Neural cell (in vitro differentiated cells): ENCODE measurements around the gene INTU. TPM values are rescaled to one million over a fixed set of nuclear protein-coding genes. Genes with fewer than 3 reads are reported as not detected.

ENCODE experiments used
- H2AFZ ChIP-seq: fragments of 200-600, 300-800 bp; sonication (generic), shearing (Covaris generic); 2 replicates; pipeline ENCODE4 v1.6.0; 2014; ENCODE audit warnings: low read depth, mild to moderate bottlenecking, antibody characterized with exemption, low read length, moderate library complexity
- H3F3A ChIP-seq: fragments of 200-600 bp; shearing (Covaris generic); 2 replicates; pipeline ENCODE4 v1.6.1; 2016; ENCODE audit warnings: mild to moderate bottlenecking, moderate library complexity, mixed read lengths, antibody characterized with exemption, low read length; ENCODE audit not compliant: insufficient read depth, poor library complexity, severe bottlenecking
- H3K27ac ChIP-seq: fragments of 200-600, 300-800 bp; sonication (generic), shearing (Covaris generic); 2 replicates; pipeline ENCODE4 v1.5.1; 2014; ENCODE audit warnings: mild to moderate bottlenecking, low read length, moderate library complexity
- H3K27me3 ChIP-seq: fragments of 300-800, 200-600 bp; sonication (generic), shearing (Covaris generic); 2 replicates; pipeline ENCODE4 v1.6.0; 2014; ENCODE audit warnings: mild to moderate bottlenecking, low read depth, low read length, moderate library complexity; ENCODE audit not compliant: insufficient read depth
- H3K36me3 ChIP-seq: fragments of 300-800, 200-600 bp; sonication (generic), shearing (Covaris generic); 2 replicates; pipeline ENCODE4 v1.5.1; 2014; ENCODE audit warnings: mild to moderate bottlenecking, antibody characterized with exemption, low read length, moderate library complexity; ENCODE audit not compliant: insufficient read depth
- H3K4me2 ChIP-seq: fragments of 300-800, 200-600 bp; sonication (generic), shearing (Covaris generic); 2 replicates; pipeline ENCODE4 v1.6.0; 2014; ENCODE audit warnings: mild to moderate bottlenecking, low read length
- H3K4me3 ChIP-seq: fragments of 300-800, 200-600 bp; sonication (generic), shearing (Covaris generic); 2 replicates; pipeline ENCODE4 v1.5.1; 2014; ENCODE audit warnings: mild to moderate bottlenecking, low read length, moderate library complexity
- H3K79me2 ChIP-seq: fragments of 200-600 bp; shearing (Covaris generic); replicated peaks from 2 replicates; pipeline ENCODE4 v1.6.0; 2014; ENCODE audit warnings: mild to moderate bottlenecking, low read length, moderate library complexity; ENCODE audit not compliant: insufficient read depth
- H3K9ac ChIP-seq: fragments of 300-800, 200-600 bp; sonication (generic), shearing (Covaris generic); 2 replicates; pipeline ENCODE4 v1.6.1; 2016; ENCODE audit warnings: mild to moderate bottlenecking, low read length, mixed read lengths
- H3K9me2 ChIP-seq: fragments of 200-600 bp; shearing (Covaris generic); 2 replicates; pipeline ENCODE4 v1.6.1; 2016; ENCODE audit warnings: mild to moderate bottlenecking, low read length, mixed read lengths; ENCODE audit not compliant: insufficient read depth
- H3K9me3 ChIP-seq: fragments of 200-600, 300-800 bp; sonication (generic), shearing (Covaris generic); 2 replicates; pipeline ENCODE4 v1.6.1; 2016; ENCODE audit warnings: mild to moderate bottlenecking, mixed run types, low read length, moderate library complexity, mixed read lengths
- H4K20me1 ChIP-seq: fragments of 200-600 bp; shearing (Covaris generic); 2 replicates; pipeline ENCODE4 v1.6.1; 2016; ENCODE audit warnings: mild to moderate bottlenecking, mixed run types; ENCODE audit not compliant: insufficient read depth
- EP300 ChIP-seq: fragments of 450-650 bp; conservative IDR thresholded peaks from 2 replicates; pipeline ENCODE4 v1.6.1; 2014; ENCODE audit warnings: antibody characterized with exemption, mild to moderate bottlenecking, moderate library complexity; ENCODE audit not compliant: poor library complexity, severe bottlenecking
- EZH2 ChIP-seq: fragments of 200-600, 300-800 bp; shearing (Covaris generic), sonication (generic); IDR thresholded peaks from 2 replicates; pipeline ENCODE4 v1.6.1; 2014; ENCODE audit warnings: antibody characterized with exemption, low read length, borderline replicate concordance, mild to moderate bottlenecking; ENCODE audit not compliant: insufficient read depth, poor library complexity, severe bottlenecking
- MXI1 ChIP-seq: fragments of 450-650 bp; conservative IDR thresholded peaks from 2 replicates; pipeline ENCODE4 v1.6.1; 2014; ENCODE audit warnings: antibody characterized with exemption, mild to moderate bottlenecking; ENCODE audit not compliant: poor library complexity, severe bottlenecking
- POLR2AphosphoS5 ChIP-seq: IDR thresholded peaks from 2 replicates; pipeline ENCODE4 v1.6.1; 2012
- RAD21 ChIP-seq: fragments of 450-650 bp; conservative IDR thresholded peaks from 2 replicates; pipeline ENCODE4 v1.6.1; 2014; ENCODE audit warnings: antibody characterized with exemption, mild to moderate bottlenecking, moderate library complexity
- SMC3 ChIP-seq: fragments of 450-650 bp; conservative IDR thresholded peaks from 2 replicates; pipeline ENCODE4 v1.6.1; 2014; ENCODE audit warnings: antibody characterized with exemption, mild to moderate bottlenecking, moderate library complexity; ENCODE audit not compliant: poor library complexity
- TAF1 ChIP-seq: IDR thresholded peaks from 2 replicates; pipeline ENCODE4 v1.6.1; 2012; ENCODE audit warnings: low read depth
- polyA plus RNA-seq: library from polyadenylated mRNA; depleted of rRNA; stranded (reverse); fragments of >200 nt; gene quantifications from 2 replicates; pipeline ENCODE4 v1.2.3, GENCODE V29; 2014
- TF ChIP-seq, protein P1 (sequence below): fragments of 450-650 bp; IDR thresholded peaks from 2 replicates; pipeline ENCODE4 v1.5.1; 2014; ENCODE audit warnings: antibody characterized with exemption, mild to moderate bottlenecking, moderate library complexity; ENCODE audit not compliant: poor library complexity, severe bottlenecking
- TF ChIP-seq, protein P2 (sequence below): IDR thresholded peaks from 2 replicates; pipeline ENCODE4 v1.6.1; 2012; ENCODE audit warnings: borderline replicate concordance

Gene INTU
- polyA plus RNA-seq, 1 donor from 2014 or later: 15.7 TPM

DNA sequence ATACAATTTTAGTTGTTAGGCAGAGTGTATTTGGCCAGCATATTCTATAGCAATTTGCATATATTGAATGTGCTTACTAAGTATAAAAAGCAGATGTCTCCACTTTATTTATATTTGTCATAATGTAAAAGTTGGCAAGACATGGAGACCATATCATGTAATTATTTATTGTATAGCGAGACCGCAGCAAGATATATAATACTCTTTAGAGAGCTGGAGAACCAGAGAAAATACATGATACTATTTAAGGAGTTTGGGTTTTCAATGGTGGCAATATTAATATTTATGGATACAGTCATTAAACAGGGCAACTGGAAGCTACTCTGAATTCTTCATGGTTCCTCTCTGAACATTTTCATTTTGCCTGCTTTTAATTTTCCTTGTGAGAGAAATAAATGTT lies 35.0 kb downstream of the INTU start:
- Histone ChIP-seq H3K79me2 (peaks cover 9% of the 10 kb centered on the region), H3K27me3 (no peaks in the 10 kb centered on the region), H3K4me3 (no peak overlapping the region), H2AFZ (no peak overlapping the region), H3K9me3 (no peaks in the 10 kb centered on the region), H4K20me1 (no peaks in the 10 kb centered on the region), H3K9ac (no peak overlapping the region), H3F3A (peaks cover 8% of the 10 kb centered on the region), H3K4me2 (no peak overlapping the region), H3K36me3 (peaks cover 5% of the 10 kb centered on the region), H3K27ac (no peak overlapping the region), H3K9me2 (no peaks in the 10 kb centered on the region)
- TF ChIP-seq EP300 (no peak), RAD21 (no peak), SMC3 (no peak), MXI1 (no peak), TAF1 (no peak), EZH2 (no peak), POLR2AphosphoS5 (no peak)
- TF ChIP-seq, protein P1, sequence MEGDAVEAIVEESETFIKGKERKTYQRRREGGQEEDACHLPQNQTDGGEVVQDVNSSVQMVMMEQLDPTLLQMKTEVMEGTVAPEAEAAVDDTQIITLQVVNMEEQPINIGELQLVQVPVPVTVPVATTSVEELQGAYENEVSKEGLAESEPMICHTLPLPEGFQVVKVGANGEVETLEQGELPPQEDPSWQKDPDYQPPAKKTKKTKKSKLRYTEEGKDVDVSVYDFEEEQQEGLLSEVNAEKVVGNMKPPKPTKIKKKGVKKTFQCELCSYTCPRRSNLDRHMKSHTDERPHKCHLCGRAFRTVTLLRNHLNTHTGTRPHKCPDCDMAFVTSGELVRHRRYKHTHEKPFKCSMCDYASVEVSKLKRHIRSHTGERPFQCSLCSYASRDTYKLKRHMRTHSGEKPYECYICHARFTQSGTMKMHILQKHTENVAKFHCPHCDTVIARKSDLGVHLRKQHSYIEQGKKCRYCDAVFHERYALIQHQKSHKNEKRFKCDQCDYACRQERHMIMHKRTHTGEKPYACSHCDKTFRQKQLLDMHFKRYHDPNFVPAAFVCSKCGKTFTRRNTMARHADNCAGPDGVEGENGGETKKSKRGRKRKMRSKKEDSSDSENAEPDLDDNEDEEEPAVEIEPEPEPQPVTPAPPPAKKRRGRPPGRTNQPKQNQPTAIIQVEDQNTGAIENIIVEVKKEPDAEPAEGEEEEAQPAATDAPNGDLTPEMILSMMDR: no peak
- TF ChIP-seq, protein P2, sequence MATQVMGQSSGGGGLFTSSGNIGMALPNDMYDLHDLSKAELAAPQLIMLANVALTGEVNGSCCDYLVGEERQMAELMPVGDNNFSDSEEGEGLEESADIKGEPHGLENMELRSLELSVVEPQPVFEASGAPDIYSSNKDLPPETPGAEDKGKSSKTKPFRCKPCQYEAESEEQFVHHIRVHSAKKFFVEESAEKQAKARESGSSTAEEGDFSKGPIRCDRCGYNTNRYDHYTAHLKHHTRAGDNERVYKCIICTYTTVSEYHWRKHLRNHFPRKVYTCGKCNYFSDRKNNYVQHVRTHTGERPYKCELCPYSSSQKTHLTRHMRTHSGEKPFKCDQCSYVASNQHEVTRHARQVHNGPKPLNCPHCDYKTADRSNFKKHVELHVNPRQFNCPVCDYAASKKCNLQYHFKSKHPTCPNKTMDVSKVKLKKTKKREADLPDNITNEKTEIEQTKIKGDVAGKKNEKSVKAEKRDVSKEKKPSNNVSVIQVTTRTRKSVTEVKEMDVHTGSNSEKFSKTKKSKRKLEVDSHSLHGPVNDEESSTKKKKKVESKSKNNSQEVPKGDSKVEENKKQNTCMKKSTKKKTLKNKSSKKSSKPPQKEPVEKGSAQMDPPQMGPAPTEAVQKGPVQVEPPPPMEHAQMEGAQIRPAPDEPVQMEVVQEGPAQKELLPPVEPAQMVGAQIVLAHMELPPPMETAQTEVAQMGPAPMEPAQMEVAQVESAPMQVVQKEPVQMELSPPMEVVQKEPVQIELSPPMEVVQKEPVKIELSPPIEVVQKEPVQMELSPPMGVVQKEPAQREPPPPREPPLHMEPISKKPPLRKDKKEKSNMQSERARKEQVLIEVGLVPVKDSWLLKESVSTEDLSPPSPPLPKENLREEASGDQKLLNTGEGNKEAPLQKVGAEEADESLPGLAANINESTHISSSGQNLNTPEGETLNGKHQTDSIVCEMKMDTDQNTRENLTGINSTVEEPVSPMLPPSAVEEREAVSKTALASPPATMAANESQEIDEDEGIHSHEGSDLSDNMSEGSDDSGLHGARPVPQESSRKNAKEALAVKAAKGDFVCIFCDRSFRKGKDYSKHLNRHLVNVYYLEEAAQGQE: no peak

DNA sequence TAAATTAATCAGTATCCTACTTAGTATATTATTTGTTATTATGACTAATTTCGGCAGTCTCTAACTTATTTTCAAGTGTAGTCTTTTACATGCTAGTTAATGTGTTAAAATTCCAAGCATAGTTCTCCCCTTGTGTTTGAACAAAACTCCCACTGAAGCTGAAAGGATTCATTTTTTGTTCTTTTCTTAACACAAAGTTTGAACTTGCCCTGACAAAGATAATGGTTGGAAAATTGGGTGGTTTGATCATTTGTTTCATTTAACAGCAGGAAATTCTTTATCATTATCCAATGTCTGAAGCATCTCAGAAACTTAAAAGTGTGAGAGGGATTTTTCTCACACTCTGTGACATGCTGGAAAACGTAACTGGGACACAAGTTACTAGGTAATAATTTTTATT lies 36.0 kb downstream of the INTU start:
- Histone ChIP-seq H3K9ac (no peak overlapping the region), H3K27me3 (no peaks in the 10 kb centered on the region), H3K9me3 (no peaks in the 10 kb centered on the region), H3K4me3 (no peak overlapping the region), H4K20me1 (no peaks in the 10 kb centered on the region), H3K9me2 (no peaks in the 10 kb centered on the region), H3K79me2 (peaks cover 9% of the 10 kb centered on the region), H2AFZ (no peak overlapping the region), H3K4me2 (no peak overlapping the region), H3F3A (peaks cover 8% of the 10 kb centered on the region), H3K27ac (no peak overlapping the region), H3K36me3 (peaks cover 5% of the 10 kb centered on the region)
- TF ChIP-seq RAD21 (no peak), TAF1 (no peak), EP300 (no peak), SMC3 (no peak), MXI1 (no peak), EZH2 (no peak)
- TF ChIP-seq, protein P1: no peak
- TF ChIP-seq, protein P2: no peak
